Esophagus muscularis mucosa (tissue), 4 donors: ENCODE data around the gene ZFP36L1.
A peak's percentile ranks its signal among the peaks of the same experiment; 100 is the strongest.

Experiments used
- EP300 ChIP-seq: sonication (generic); formaldehyde crosslinking; IDR thresholded peaks from one replicate; pipeline ENCODE4 v1.6.1; 2017; ENCODE audit warnings: antibody characterized with exemption
- POLR2A ChIP-seq: fragments of 450-650 bp; IDR thresholded peaks from one replicate; pipeline ENCODE4 v1.6.1; 2017; ENCODE audit warnings: antibody characterized with exemption, moderate library complexity, mild to moderate bottlenecking, low read depth
- POLR2AphosphoS5 ChIP-seq, 2 donors: sonication (generic); formaldehyde crosslinking; IDR thresholded peaks; one replicate each; pipeline ENCODE4 v1.6.1; 2017; ENCODE audit warnings: antibody characterized with exemption in 2 of 2
- TF ChIP-seq, protein P1 (sequence below), 3 experiments: fragments of 200-600 bp in 2 of 3; fragments of 450-650 bp in 1 of 3; sonication (generic) in 2 of 3; IDR thresholded peaks; one replicate each; pipeline ENCODE4 v1.5.1; 2017 to 2019; ENCODE audit warnings: antibody characterized with exemption in 3 of 3, mild to moderate bottlenecking in 2 of 3, moderate library complexity in 1 of 3

DNA sequence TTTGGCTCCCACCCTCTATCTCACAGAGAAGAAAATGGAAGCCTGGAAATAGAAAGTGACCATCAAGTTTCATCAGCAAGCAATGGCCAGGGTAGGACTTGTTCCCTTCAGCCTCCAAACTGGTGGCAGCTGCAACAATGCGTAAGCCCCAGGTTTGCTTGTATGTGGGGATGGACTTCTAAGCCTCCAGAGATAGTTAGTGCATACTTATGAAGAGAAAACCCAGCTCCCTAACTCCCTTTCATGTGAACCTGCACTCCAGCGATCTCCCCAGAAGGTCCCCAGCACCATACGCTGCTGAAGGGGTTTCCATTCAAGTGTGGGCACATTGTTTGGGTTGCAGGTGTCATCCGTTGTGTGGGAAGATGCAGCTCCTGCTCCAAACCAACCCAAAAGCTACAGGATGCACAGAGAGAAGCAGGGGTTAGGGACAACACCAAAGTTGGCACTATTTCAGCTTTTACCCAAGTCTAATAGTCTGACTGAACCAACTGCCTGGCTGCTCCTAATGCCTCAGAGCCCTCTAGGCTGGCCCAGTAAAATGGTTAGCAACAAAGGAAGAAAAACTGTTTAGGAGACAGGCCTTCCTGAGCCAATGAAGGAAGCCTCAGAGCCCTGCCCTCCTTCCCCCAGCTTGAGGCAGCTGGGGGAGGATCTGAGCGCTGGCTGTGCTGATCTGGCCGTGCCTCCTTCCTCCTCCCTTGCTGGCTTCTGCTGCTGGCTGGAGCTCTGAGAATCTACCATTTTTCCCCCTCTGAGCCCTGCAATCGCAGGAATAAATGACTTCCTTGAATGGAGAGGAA, 12.3 kb downstream of the ZFP36L1 start:
- TF ChIP-seq POLR2A (no peak), POLR2AphosphoS5 (IDR thresholded peaks at IDR 0.05) (peak; percentile 11 to 56), EP300 (no peak)
- TF ChIP-seq, protein P1, sequence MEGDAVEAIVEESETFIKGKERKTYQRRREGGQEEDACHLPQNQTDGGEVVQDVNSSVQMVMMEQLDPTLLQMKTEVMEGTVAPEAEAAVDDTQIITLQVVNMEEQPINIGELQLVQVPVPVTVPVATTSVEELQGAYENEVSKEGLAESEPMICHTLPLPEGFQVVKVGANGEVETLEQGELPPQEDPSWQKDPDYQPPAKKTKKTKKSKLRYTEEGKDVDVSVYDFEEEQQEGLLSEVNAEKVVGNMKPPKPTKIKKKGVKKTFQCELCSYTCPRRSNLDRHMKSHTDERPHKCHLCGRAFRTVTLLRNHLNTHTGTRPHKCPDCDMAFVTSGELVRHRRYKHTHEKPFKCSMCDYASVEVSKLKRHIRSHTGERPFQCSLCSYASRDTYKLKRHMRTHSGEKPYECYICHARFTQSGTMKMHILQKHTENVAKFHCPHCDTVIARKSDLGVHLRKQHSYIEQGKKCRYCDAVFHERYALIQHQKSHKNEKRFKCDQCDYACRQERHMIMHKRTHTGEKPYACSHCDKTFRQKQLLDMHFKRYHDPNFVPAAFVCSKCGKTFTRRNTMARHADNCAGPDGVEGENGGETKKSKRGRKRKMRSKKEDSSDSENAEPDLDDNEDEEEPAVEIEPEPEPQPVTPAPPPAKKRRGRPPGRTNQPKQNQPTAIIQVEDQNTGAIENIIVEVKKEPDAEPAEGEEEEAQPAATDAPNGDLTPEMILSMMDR (IDR thresholded peaks at IDR 0.05) = no peak
